ENCODE data around the gene TMEM222.

TMEM222 gene

GRCh38 chr1:27353629-27354028 lies 31.7 kb downstream of the TMEM222 start:
- CTCF ChIA-PET, result interaction anchor here (0.7 to 9.1 kb wide), 9 partner anchors 10 to 56 kb away, joined by 3 to 112 read pairs (median 6); partner anchors contain the start of genes GPR3, MAP3K6 and SYTL1
- TF ChIP-seq CTCF (IDR thresholded peaks at IDR 0.05; ENCODE audit: control extremely low read depth, extremely low read depth, low read depth, missing control alignments), result no peak
- POLR2A ChIA-PET, result no interaction called here
- DNase-seq (ENCODE audit: extremely low spot score), result no peak

- TF ChIP-seq CTCF (IDR thresholded peaks at IDR 0.05; ENCODE audit: control extremely low read depth, extremely low read depth, low read depth, missing control alignments), result no peak
- DNase-seq (ENCODE audit: extremely low spot score), result no peak
- POLR2A ChIA-PET, result no interaction called here
- CTCF ChIA-PET, result interaction anchor here (0.6 to 9.1 kb wide), 12 partner anchors 13 to 312 kb away, joined by 3 to 112 read pairs (median 20); partner anchors contain the start of genes CD164L2, GPR3, MAP3K6 and SYTL1
These were observed 33.7 kb downstream of the TMEM222 start for GRCh38 chr1:27355683-27356082.

- DNase-seq (ENCODE audit: extremely low spot score), result no peak
- no peak for TF ChIP-seq CTCF (IDR thresholded peaks at IDR 0.05; ENCODE audit: control extremely low read depth, extremely low read depth, low read depth, missing control alignments)
- POLR2A ChIA-PET, result no interaction called here
- CTCF ChIA-PET, result interaction anchor here (1.1 to 9.1 kb wide), 14 partner anchors 13 to 305 kb away, joined by 3 to 112 read pairs (median 16); partner anchors contain the start of genes CD164L2, GPR3, MAP3K6 and SYTL1
These were observed 34.3 kb downstream of the TMEM222 start for GRCh38 chr1:27356277-27356618.

- ChIA-PET POLR2A (no interaction called here), CTCF (interaction anchor here (0.7 to 9.1 kb wide), 33 partner anchors 8 to 304 kb away, joined by 3 to 112 read pairs (median 4); partner anchors contain the start of genes CD164L2, FCN3, GPR3 and MAP3K6)
- no peak for TF ChIP-seq CTCF (IDR thresholded peaks at IDR 0.05; ENCODE audit: control extremely low read depth, extremely low read depth, low read depth, missing control alignments)
- DNase-seq (ENCODE audit: extremely low spot score), result no peak
These were observed 34.8 kb downstream of the TMEM222 start for GRCh38 chr1:27356619-27357280.

GRCh38 chr1:27357281-27358037 lies 35.5 kb downstream of the TMEM222 start:
- ChIA-PET POLR2A (no interaction called here), CTCF (interaction anchor here (0.7 to 9.1 kb wide), 37 partner anchors 9 to 304 kb away, joined by 3 to 112 read pairs (median 4); partner anchors contain the start of genes AHDC1, CD164L2, FCN3 and GPR3)
- TF ChIP-seq CTCF (IDR thresholded peaks at IDR 0.05; ENCODE audit: control extremely low read depth, extremely low read depth, low read depth, missing control alignments), result peak; percentile 97
- DNase-seq (ENCODE audit: extremely low spot score), result peak; percentile 93

Measured in GM10248 (cell line).